HG03442 (cell line): ENCODE data around the gene CHST11.
"Not testable (repeated sequence)": the region's sequence is repeated elsewhere in the genome, so short reads cannot be mapped to it uniquely, and the experiment has no call there.

Source experiments
- ATAC-seq: cut with Tn5 transposase; IDR thresholded peaks from one replicate; pipeline ENCODE4 v1.9.1; 2021; ENCODE audit warnings: mild to moderate bottlenecking, moderate library complexity; ENCODE audit not compliant: unreplicated experiment

CHST11 gene

GRCh38 chr12:104555648-104556047, 98.9 kb downstream of the CHST11 start:
- ATAC-seq, result no peak

GRCh38 chr12:104557488-104558195, 100.9 kb downstream of the CHST11 start:
- no peak for ATAC-seq

GRCh38 chr12:104560881-104561280, 104.1 kb downstream of the CHST11 start:
- ATAC-seq, result no peak

- ATAC-seq, result no peak
Observed at GRCh38 chr12:104562763-104563162, 106.0 kb downstream of the CHST11 start.

GRCh38 chr12:104564662-104565061, 107.9 kb downstream of the CHST11 start:
- ATAC-seq, result not testable (repeated sequence)

GRCh38 chr12:104565606-104566243, 109.0 kb downstream of the CHST11 start:
- ATAC-seq, result no peak

- no peak for ATAC-seq
Observed at GRCh38 chr12:104566244-104566993, 109.7 kb downstream of the CHST11 start.

- no peak for ATAC-seq
Observed at GRCh38 chr12:104567832-104568486, 111.2 kb downstream of the CHST11 start.

GRCh38 chr12:104568487-104568868, 111.7 kb downstream of the CHST11 start:
- ATAC-seq, result no peak

- no peak for ATAC-seq
Observed at GRCh38 chr12:104568935-104569334, 112.2 kb downstream of the CHST11 start.

- peak; percentile 73 for ATAC-seq
Observed at GRCh38 chr12:104569346-104570173, 112.8 kb downstream of the CHST11 start.

GRCh38 chr12:104570174-104570907, 113.6 kb downstream of the CHST11 start:
- ATAC-seq, result peak; percentile 1

GRCh38 chr12:104571328-104571727, 114.6 kb downstream of the CHST11 start:
- peak; percentile 41 for ATAC-seq

GRCh38 chr12:104574353-104574752, 117.6 kb downstream of the CHST11 start:
- ATAC-seq, result not testable (repeated sequence)

GRCh38 chr12:104574758-104575157, 118.0 kb downstream of the CHST11 start:
- not testable (repeated sequence) for ATAC-seq

GRCh38 chr12:104575442-104576186, 118.9 kb downstream of the CHST11 start:
- no peak for ATAC-seq

- no peak for ATAC-seq
Observed at GRCh38 chr12:104576187-104576778, 119.5 kb downstream of the CHST11 start.

- no peak for ATAC-seq
Observed at GRCh38 chr12:104576980-104577580, 120.3 kb downstream of the CHST11 start.
